ENCODE measurements around the gene PPP6R1.

PPP6R1 gene

DNA sequence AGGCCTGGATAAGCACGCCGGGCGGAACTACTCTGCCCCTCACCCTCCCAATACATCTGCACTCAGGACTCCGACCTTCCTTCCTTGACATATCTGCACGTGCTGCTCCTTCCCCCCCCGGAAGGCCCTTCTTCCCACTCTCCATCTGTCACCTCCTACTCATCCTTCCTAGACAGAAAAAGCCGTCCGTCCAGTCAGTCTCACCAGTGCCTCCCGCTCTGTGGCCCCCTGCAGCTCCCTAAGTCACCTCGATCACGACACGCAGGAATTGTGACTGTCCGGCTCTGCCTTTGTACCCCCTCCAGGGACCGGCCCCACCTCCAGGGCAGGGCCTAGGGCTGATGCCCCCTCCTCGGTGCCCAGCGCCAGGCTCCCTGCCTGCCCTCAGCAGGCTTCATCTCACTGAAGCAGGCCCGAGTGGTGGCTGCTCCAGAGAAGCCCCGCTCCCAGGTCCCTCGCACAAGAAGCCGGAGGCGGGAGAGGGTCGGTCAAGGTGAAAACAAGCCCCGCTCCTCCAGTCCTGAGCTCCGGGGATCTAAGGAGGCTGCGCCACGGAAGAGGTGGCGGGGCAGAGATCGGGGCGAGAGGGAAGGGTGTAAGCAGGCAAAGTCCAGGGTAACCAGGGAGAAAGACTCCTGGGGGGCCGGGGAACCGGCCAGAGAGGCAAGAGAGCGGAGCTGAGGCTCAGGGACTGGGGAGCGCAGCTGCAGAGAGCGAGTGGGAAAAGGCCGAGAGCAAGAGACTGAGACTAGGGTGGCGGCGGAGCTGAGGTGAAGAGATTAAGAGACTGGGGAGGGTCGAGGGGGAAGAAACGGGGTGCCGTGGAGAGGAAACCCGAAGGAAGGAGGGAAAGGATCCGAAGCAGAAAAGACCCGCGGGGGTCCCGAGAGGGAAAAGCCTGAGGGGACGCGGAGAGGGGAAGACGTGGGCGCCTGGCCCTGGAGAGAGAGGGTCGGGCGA lies 1.1 kb downstream of the PPP6R1 start:
- DNase-seq (ENCODE audit: low read depth in 2 of 2) = no peak

- DNase-seq (ENCODE audit: low read depth in 2 of 2) = no peak
Measured at GRCh38 chr19:55256562-55257460, 2.0 kb downstream of the PPP6R1 start.

DNA sequence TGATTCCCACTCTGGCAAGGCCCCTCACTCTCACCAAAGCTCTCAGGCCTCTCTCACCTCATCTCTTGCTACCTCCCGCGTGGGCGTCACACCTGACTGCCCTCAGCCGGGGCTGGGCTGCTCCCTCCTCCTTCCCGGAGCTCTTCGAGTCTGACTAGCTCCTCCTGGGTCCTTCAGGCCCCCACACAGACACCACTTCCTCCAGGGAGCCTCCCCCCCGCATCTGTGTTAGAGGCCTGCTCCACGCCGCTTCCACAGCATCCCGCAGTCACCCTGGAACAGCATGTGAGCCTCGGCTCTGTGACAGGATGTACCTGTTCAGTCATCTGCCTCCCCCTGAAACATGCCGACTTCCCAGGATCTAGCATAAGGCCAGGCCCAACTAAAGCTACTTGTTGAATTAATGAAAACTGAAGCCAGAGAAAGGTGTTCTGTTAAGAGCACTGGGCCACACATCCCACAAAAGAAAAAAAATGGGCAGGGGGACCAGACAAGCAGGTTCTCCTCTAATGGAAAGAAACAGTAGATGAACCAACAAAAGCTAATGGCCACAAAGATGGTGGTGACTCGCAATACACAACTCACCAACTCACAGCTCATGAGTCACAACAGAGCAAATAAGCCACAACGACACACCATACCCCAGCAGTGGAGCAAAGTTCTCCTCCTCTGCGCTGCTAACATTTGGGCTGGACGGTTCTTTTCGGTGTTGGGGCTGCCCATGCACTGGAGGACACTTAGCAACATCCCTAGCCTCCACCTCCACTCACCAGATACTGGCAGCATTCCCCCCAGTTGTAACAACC lies 3.0 kb downstream of the PPP6R1 start:
- DNase-seq (ENCODE audit: low read depth in 2 of 2) = peak in 1 of 2 donors; percentile 54

- DNase-seq (ENCODE audit: low read depth in 2 of 2) = no peak
Measured at GRCh38 chr19:55254625-55254977, 4.2 kb downstream of the PPP6R1 start.

DNA sequence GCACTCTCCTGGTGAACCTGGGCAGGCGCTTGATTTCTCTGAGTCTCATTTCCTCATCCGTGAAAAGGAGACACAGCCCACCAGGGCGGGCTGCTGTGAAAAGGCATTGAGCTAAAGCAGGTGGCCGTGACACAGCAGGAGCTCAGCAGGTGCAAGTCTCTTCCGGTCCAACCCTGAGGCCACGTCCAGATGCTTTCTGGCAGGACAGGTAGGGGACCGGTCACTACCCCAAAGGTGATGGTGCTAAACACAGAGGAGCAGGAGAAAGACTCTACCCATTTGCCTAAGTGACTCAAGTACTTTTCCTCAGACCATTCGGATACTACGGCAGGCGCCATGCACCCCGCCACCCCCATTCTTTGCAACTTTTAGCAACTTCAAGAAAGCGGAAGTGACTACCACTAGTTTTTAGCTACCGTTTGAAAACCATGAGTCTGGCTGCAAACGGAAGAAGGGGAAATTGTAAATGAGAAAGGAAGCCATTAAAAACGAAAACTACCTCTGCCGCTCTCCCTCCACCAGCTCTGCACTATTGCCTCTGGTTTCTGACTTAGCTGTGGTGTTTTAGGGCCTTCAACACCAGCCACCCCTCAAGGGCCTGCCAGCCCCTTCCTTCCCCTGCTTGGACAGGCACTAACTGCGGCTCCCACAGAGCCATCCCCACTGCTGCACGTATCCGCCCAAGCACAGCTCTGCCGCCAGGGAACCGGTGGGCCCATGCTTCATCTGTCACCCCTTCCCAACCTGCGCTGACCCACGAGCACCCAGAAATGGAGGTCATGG lies 4.8 kb downstream of the PPP6R1 start:
- DNase-seq (ENCODE audit: low read depth in 2 of 2) = no peak

DNA sequence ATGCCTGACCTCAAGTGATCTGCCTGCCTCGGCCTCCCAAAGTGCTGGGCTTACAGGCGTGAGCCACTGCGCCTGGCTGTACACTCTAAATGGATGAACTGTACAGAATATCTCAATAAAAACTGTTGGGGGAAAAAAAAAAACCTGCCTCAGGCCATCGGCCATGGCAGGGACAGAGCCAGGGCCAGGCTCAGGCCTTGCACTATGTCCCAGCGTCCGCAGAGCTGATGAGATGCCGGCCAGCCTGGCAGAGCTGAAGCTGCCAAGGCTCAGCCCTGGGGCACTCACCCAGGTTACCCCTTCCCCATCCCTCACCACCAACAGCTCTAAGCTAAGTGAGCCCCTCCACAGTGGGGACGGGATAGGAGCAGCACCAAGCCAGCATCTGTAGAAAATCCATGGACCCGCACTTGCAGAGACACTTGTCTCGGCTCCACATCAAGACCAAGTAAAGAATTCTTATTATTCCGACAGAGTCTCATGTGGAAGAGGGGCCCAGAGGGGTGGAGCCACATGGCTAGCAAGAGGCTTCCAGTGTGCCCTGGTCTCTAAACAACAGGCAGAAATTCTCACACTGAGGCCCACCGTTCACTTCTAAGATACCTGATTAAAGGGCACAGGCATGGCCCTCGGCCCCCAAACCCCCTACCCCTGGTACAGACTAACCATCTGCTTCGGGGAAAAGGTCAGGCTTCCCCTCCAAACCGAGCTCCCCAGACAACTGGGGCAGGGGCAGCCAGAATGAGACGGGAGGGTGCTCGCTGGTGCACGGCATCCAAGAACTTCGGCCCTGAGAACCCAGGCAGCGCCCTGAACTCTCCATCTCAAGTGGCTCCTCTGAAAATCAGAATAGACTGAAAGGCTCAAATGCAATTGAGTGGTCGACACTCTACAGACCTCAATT lies 5.8 kb downstream of the PPP6R1 start:
- no peak for DNase-seq (ENCODE audit: low read depth in 2 of 2)

GRCh38 chr19:55251341-55252081 lies 7.3 kb downstream of the PPP6R1 start:
- no peak for DNase-seq (ENCODE audit: low read depth in 2 of 2)

- no peak for DNase-seq (ENCODE audit: low read depth in 2 of 2)
Measured at GRCh38 chr19:55250262-55251036, 8.4 kb downstream of the PPP6R1 start.

DNA sequence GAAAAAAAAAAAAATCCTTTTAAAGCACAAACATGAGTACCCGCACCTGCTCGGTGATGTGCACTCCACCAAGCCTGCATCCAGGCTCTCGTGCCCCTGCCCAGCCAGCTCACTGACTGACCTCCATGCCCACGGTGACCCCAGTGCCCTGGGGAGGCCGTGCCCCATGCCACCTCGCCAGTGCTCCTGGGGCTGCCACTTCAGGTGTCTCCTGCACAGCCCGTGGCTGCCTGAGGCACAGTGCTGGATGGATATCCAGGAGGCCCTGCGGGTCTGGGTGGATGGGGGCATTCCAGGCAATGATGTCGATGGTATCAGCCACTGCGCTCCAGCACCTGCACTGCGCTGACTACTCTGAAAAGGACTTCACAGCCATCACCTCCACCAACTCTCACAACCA lies 9.0 kb downstream of the PPP6R1 start:
- DNase-seq (ENCODE audit: low read depth in 2 of 2) = no peak

DNA sequence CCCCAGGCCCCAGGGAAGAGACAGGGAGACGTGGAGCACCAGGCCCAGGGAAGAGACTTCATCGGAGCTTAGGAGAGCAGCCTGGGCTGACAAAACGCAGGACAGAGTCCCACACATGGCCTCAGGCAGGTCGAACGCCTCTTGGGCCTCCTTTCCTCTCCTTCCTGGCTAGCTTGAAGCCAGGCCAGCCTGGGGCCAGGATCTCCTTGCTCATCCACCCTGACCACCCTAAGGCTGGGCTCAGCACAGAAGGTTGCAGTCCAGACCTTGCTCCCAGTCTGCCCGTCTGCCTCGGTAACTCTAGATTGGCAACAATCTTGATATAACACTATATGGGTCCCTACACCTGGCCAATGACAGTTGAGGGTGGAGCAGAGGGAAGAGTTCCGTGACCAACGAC lies 10.1 kb downstream of the PPP6R1 start:
- no peak for DNase-seq (ENCODE audit: low read depth in 2 of 2)

GRCh38 chr19:55248166-55248675 lies 10.6 kb downstream of the PPP6R1 start:
- no peak for DNase-seq (ENCODE audit: low read depth in 2 of 2)

- no peak for DNase-seq (ENCODE audit: low read depth in 2 of 2)
Measured at GRCh38 chr19:55247621-55248099, 11.2 kb downstream of the PPP6R1 start.

- no peak for DNase-seq (ENCODE audit: low read depth in 2 of 2)
Measured at GRCh38 chr19:55246462-55247451, 12.1 kb downstream of the PPP6R1 start.

GRCh38 chr19:55245236-55245904 lies 13.4 kb downstream of the PPP6R1 start:
- no peak for DNase-seq (ENCODE audit: low read depth in 2 of 2)

- no peak for DNase-seq (ENCODE audit: low read depth in 2 of 2)
Measured at GRCh38 chr19:55244004-55244680, 14.7 kb downstream of the PPP6R1 start.

- DNase-seq (ENCODE audit: low read depth in 2 of 2) = no peak
Measured at GRCh38 chr19:55242517-55242916, 16.3 kb downstream of the PPP6R1 start.
